ENCODE measurements around the gene HDGFL2.
A peak's percentile ranks its signal among the peaks of the same experiment; 100 is the strongest.
"Not testable (repeated sequence)": the region's sequence is repeated elsewhere in the genome, so short reads cannot be mapped to it uniquely, and the experiment has no call there.

The HDGFL2 gene

DNA sequence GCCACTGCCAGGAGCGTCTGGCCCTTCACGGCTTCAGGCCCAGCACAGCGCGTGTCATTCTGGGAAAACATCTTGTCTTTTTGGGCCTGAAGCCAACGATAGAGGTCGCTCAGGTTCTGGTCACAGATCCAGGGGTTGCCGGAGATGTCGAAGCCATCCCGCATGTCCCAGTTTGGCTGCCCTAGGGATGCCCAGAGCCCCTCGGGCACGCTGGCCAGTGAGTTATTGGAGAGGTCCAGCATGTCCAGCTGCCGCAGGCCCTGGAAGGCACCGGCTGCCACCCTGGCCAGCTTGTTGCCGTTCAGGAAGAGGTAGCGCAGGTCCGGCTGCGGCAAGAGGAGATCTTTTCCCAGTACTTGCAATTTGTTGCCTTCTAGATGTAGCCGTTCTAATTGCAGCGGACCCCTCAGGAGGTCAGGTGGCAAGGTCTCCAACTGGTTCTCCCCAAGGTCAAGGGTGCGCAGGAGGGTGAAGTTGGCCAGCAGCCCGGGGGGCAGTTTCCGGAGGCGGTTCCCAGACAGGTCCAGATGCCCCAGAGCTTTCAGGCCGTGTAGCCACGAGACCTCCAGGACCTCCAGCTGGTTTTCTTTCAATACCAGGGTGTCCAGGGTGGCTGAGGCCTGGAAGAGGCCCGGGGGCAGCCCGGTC is 66.0 kb downstream of the HDGFL2 start:
- no peak for DNase-seq

DNA sequence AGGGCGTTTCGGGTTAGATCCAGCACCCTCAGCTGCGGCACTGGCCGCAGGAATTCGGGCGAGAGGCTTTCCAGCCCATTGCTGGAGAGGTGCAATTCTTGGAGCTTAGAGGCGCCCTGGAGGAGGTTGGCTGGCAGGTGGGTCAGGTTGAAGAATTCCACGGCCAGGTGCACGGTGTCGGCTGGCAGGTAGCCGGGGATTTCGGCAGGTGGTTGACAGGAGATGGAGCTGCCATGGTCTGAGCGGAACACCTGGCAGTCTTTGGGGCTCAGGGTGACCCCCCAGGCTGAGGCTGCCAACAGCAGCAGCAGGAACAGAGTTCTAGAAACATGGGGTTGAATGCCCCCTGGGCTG is 66.5 kb downstream of the HDGFL2 start:
- peak; percentile 37 for DNase-seq

DNA sequence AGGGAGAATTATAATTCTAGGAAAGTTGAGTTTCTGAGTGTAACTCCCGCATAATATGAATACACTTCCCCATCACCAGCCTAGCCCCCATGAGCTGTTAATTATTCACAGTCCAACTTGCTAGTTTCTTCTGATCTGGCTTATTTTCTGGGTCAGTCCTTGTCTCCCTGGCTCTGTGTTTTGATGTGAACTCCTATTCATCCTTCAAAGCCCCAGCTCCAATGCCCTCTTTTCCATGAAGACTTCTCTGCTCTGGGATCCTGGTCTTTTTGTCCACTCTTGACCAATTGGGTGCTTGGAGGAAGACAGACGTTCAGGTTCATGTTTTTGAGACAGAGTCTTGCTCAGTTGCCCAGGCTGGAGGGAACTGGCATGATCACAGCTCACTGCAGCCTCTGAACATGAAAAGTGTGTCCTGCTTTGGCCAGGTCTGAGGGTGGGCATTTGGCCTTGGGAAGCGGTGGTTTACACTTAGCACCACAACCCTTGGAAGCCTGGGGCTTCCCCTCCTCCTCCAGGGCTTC is 67.1 kb downstream of the HDGFL2 start:
- no peak for DNase-seq

DNA sequence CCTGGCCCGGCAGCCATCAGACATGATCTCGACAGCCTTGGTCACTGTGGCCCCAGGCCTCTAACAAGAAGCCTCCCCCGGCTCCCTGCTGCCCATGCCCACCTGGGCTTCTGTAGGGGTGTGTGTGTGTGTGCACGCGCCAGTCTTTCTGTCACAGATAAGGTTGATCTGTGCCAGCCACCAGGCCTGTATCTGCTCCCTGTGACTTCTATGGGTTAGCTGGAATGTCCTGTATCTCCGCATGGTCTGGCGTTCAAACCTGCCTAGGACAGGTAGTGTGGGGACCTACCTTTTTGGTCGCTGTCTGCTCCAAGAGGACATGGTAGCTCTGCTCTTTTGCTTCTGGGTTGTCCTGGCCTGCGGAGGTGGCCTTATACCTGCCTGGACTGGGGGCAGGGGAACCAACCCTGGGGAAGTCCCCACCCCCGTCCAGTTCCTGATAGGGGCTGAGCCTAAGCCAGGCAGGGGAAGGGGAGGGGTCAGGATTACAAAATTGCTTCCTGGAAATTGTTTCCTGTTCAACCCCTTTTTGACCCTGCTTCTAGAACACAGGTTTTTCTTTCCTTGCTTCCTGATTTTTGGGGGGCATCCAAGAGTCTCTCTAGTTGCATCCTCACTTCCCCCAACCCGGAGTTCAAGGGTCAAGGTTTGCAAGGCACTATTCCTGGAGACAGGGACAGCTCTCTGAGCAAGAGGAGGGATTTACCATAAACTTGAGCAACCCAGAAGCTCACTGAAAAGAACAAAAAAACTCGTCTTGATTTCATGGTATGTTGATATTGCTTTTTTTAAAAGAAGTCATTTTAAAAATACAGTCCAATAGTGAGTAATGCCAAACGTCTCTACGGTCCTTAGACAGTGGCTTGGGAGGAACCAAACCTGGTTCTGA is 67.8 kb downstream of the HDGFL2 start, which contains the start of gene LRG1:
Gene LRG1 (minus strand): TSS at position 344 of the 889 bp plus-strand sequence. CDS start 23 bp downstream, at position 321.
- DNase-seq, result no peak

DNA sequence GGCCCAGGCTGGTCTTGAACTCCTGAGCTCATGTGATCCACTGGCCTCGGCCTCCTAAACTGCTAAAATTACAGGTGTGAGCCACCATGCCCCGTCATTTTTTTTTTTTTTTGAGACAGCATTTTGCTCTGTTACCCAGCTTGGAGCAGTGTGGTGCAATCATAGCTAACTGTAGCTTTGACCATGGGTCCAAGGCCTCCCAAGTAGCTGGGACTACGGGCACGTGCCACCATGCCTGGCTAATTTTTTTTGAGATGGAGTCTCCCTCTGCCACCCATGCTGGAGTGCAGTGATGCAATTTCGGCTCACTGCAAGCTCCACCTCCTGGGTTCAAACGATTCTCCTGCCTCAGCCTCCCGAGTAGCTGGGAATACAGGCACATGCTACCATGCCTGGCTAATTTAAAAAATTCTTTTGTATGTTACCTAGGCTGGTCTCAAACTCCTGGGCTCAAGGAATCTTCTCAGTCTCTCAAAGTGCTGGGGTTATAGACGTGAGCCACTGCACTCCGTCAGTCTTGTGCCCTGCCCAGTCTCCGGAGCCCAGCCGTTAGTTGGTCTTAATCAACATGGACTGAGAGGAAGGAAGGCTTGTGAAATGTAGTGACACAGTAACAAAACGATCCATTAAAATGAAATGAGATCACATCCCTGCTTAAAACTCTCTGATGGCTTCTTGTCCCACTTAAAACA is 69.2 kb downstream of the HDGFL2 start:
- no peak for DNase-seq

DNA sequence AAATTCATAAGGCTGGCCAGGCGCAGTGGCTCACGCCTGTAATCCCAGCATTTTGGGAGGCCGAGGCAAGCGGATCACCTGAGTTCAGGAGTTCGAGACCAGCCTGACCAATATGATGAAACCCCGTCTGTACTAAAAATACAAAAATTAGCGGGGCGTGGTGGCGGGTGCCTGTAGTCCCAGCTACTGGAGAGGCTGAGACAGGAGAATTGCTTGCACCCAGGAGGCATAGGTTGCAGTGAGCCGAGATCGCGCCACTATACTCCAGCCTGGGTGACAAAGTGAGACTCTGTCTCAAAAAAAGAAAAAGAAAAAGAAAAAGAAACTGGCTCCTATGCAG is 69.7 kb downstream of the HDGFL2 start:
- not testable (repeated sequence) for DNase-seq

DNA sequence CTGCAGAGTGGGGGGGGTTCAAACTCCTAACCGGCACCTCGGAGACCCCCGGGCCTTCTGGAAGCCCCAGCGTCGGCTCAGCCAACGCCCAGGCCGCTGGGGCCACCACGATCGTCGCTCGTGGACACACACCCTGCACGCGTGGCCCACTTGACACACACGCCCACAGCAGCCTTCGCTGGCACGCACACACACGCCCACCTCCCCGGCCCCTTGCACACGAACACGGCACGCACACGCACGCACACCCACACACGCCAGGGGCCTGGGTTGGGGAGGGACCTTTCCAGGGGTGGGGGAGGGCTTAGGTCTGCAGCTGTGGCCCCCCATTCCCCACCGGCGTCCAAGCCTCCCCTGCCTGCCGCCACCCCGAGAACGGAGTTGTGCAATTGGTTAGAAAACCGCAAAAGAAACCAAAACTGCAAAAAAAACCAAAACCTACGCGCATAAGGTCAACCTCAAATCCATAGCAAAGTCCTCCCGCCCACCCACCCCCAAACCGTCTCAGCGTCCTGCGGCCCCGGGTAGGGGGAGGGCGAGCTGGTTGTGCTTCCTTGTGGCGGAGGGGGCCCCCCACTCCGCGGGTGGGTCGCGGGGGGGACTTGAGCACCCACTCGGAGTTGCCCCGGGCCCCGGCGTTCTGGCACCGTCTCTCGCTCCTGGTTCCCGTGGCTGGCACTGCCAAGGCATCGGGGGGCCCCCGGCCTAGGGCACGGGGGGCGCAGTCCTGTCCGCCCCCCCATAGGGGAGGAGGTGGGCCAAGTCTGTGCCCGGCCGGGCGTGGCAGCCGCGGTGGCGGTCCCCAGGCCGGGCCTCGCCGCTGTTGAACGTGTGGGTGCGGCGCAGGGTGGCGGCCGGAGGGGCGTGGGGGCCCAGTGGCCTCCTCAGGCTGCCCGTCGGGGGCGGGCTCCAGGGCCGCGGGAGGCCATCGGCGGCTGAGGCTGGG is 71.1 kb downstream of the HDGFL2 start:
- no peak for DNase-seq

DNA sequence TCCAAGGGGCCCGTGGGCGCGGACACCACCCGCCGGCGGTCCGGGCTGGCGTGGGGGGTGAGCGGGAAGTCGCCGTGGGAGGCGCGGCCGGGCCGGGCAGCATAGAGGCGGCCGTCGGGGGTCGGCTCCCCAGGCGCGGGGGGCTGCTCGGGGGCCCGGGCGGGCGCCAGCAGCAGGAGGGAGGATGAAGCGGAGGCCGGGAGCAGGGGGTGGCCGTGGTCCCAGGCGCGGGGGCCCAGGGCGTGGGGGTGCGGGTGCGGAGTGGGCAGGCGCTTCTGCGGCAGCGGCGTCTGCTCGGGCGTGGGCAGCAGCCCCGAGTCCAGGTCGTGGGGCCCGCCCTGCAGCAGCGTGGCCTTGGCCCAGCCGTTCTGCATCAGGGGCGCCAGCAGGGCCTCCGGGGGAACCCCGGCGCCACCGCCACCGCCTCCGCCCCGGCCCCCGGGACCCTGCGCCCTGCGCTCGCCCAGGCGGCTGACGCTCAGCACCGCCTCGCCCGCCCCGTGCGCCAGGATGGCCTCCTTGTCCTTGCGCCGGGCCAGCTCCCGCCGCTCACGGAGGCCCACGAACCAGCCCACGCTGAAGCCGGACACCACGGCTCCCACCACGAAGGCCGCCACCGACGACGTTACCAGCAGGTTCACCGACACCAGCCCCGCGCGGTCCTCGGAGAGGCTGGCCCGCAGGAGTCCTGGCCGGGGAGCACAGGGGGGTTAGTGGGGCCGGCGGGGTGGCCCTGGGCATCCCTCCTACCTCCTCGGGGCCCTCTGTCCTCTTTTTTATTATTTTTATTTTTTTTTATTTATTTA is 71.9 kb downstream of the HDGFL2 start:
- DNase-seq, result no peak

DNA sequence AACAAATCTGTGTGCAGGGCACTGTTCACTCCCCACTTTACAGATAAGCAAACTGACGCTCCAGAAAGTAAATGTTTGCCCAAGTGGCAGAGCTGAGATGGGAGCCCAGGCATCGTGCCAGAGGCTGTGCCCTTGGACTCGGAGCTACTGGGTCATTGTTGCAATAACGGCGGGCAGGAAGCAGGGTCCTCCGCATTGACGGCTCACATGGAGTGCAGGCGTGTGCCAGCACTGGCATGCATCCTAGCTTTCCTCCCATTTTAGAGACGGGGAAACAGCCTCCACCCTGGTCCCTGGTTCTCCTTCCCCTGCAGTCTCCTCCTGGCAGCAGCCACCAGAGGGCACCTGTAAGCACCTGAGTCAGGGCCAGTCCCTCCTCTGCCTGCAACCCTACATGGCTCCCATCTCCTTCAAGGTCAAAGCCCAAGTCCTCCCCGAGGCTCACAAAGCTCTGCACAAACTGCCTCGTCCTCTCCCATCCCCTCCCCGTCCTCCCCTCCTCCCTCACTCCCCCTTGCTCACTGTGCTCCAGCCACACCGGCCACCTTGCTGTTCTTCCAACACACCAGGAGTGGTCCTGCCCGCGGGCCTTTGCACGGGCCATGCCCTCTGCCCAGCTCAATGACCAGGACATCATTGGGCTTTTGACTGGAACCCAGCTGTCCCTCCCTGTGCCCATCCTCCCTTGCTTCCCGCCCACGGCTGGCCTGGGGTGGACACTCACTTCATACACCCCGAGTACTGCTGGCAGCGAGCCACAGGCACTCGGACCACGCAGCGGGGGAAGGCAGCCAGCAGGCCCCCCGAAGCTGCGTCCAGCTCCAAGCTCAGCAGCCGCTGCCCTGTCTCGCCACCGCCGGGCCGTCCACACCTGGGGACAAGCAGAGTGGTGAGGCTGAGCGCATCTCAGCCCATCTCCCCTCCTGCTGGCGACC is 75.5 kb downstream of the HDGFL2 start:
- DNase-seq, result peak; percentile 21

DNA sequence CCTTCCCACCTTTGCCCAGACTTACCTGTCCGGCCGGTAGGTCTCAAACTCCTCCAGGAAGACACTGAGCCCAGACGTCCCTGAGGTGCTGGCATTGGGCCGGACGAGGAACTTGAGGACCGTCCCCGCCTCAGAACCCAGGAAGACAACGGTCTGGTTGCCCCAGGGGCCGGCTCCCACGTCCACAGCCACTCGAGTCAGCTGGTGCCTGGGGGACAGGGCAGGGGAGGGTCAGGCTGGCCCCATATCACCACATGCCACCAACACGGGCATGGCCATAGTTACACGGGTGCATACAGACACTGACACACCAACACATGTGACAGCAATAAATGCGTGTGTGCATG is 76.1 kb downstream of the HDGFL2 start:
- no peak for DNase-seq

DNA sequence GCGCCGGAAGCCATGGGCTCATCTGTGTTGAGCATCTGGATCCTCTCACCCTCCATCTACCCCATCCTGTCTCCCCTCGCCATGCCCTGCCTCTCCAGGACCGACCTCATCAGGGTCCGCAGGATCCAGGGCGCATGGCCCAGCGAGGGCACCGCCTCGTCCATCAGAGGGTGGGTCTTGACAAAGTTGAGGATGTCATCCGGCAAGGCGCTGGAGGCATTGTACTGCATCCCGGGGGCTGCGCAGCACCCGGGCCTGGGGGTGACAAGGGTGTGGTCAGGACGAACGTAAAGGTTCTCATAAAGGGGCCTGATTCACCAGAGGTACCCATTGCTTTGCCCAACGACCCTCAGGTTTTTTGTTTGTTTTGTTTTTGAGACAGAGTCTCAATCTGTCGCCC is 77.9 kb downstream of the HDGFL2 start:
- DNase-seq, result no peak

DNA sequence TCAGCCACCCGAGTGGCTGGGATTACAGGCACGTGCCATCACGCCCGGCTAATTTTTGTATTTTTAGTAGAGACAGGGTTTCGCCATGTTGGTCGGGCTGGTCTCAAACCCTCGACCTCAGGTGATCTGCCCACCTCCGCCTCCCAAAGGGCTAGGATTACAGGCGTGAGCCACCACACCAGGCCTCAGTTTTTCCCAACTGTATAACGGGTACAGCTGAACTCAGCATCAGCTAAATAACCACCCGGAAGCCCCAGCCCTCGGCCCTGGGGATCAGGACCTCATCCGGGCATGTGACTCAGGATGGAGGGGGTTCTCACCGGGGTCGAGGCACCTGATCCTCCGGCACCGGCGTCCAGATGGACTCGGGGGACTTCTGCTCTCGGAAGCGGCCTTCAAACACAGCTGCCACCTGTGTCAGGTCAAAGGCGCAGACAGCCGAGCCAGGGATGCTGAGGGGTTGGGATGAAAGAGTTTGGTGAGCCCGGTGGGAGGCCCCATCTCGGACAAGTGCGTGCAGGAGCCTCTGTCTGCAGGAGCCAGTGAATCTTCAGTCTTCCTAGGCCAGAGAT is 78.5 kb downstream of the HDGFL2 start:
- DNase-seq, result no peak

All from NCI-H774 (cell line).